ENCODE results near the gene MSRB1.
A peak's percentile ranks its signal among the peaks of the same experiment; 100 is the strongest.

Gene MSRB1

DNA sequence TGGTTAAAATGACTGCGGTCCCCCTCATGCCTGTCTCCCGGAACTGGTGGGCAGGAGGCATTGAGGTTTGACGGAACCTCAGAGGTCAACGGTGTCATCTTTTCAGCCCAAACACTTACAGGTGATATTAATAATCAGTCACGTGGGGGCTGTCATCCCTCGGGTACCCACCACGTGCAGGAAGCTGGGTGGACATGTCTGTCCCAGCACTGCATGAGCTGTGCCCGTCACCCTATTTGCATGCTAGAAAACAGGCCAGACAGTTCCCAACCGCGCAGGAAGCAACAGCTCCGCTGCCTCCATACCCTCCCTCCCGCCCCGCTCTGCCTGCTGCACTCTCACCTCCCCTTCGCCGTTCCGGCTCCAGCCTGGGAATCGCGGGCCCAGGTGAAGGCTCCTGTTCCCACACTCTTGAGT, 48.1 kb upstream of the MSRB1 start:
- TF ChIP-seq, protein P1, sequence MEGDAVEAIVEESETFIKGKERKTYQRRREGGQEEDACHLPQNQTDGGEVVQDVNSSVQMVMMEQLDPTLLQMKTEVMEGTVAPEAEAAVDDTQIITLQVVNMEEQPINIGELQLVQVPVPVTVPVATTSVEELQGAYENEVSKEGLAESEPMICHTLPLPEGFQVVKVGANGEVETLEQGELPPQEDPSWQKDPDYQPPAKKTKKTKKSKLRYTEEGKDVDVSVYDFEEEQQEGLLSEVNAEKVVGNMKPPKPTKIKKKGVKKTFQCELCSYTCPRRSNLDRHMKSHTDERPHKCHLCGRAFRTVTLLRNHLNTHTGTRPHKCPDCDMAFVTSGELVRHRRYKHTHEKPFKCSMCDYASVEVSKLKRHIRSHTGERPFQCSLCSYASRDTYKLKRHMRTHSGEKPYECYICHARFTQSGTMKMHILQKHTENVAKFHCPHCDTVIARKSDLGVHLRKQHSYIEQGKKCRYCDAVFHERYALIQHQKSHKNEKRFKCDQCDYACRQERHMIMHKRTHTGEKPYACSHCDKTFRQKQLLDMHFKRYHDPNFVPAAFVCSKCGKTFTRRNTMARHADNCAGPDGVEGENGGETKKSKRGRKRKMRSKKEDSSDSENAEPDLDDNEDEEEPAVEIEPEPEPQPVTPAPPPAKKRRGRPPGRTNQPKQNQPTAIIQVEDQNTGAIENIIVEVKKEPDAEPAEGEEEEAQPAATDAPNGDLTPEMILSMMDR (IDR thresholded peaks at IDR 0.05; ENCODE audit: low read length): no peak
- TF ChIP-seq EZH2 (IDR thresholded peaks at IDR 0.05; ENCODE audit: borderline replicate concordance, low read length): no peak
- Histone ChIP-seq H3K4me2 (ENCODE audit: low read length) (peak overlapping the region; percentile 68), H3K36me3 (ENCODE audit: insufficient read depth, low read length) (peaks cover 12% of the 10 kb centered on the region), H3K9me2 (ENCODE audit: low read depth, low read length) (no peaks in the 10 kb centered on the region), H4K20me1 (ENCODE audit: insufficient read depth, low read length) (no peaks in the 10 kb centered on the region), H3K79me2 (ENCODE audit: insufficient read depth, low read length) (no peaks in the 10 kb centered on the region), H3K4me1 (ENCODE audit: insufficient read depth, low read length, severe bottlenecking) (peaks cover 29% of the 10 kb centered on the region), H3K9me3 (ENCODE audit: low read length) (no peaks in the 10 kb centered on the region), H3K4me3 (ENCODE audit: low read depth, low read length, poor library complexity, severe bottlenecking) (peak overlapping the region; percentile 60), H3K9ac (ENCODE audit: low read length) (peak overlapping the region; percentile 61), H3F3A (ENCODE audit: insufficient read depth, low read length) (no peaks in the 10 kb centered on the region; the same call in 1 of the 2 replicates), H3K27ac (ENCODE audit: low read depth, low read length, poor library complexity, severe bottlenecking) (peak overlapping the region; percentile 48), H3K27me3 (ENCODE audit: insufficient read depth, low read length) (peaks cover 6% of the 10 kb centered on the region; the same call in 1 of the 2 replicates), H2AFZ (ENCODE audit: low read length) (no peak overlapping the region)

DNA sequence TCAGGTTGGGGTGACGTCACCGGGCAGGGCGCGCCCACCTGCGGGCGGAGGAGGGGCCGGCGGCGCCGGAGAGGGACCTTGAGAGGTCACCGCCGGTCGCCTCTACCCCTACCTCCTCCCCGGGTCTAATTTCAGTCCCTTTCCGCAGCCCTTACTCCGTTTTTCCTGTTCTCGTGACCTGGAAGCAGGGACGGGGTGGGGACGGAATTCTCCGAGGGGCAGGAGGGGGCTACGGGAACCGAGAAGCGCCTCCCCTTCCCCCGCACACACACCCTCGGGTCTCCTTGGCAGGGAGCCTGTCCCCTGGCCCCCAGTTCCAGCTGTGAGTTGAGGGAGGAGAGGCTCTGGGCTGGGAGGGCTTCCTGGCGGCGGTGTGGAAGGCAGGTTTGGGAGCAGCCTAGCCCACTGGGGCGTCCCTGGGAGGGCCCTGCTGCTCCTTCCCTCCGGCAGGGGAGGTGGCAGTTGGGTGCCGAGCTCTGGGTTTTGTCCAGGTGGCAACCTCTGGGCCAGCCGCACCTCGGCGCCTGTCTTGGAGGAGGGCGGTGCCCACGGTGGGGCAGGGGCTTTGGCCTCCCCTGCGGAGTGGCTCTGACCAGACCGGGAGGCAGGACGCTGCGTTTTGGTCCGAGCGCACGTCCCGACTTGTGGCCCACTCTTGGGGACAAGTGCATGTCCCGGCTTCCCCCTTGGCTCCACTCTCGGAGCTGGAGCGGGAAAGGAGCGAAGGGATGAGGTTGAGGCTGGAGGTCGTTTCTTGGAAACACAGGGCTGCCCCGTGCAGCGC, 47.5 kb upstream of the MSRB1 start:
- TF ChIP-seq, protein P1 (IDR thresholded peaks at IDR 0.05; ENCODE audit: low read length): no peak
- no peak for TF ChIP-seq EZH2 (IDR thresholded peaks at IDR 0.05; ENCODE audit: borderline replicate concordance, low read length)
- H2AFZ ChIP-seq (ENCODE audit: low read length): no peak overlapping the region
- no peak overlapping the region for H3K27ac ChIP-seq (ENCODE audit: low read depth, low read length, poor library complexity, severe bottlenecking)
- H3K27me3 ChIP-seq (ENCODE audit: insufficient read depth, low read length): peaks cover 6% of the 10 kb centered on the region; the same call in 1 of the 2 replicates
- peak overlapping the region; percentile 60 for H3K4me3 ChIP-seq (ENCODE audit: low read depth, low read length, poor library complexity, severe bottlenecking)
- H4K20me1 ChIP-seq (ENCODE audit: insufficient read depth, low read length): no peaks in the 10 kb centered on the region
- H3K4me2 ChIP-seq (ENCODE audit: low read length): peak overlapping the region; percentile 68
- H3K4me1 ChIP-seq (ENCODE audit: insufficient read depth, low read length, severe bottlenecking): peaks cover 29% of the 10 kb centered on the region
- no peaks in the 10 kb centered on the region for H3K9me3 ChIP-seq (ENCODE audit: low read length)
- H3K79me2 ChIP-seq (ENCODE audit: insufficient read depth, low read length): no peaks in the 10 kb centered on the region
- peak overlapping the region; percentile 36; the same call in 1 of the 2 replicates for H3K9ac ChIP-seq (ENCODE audit: low read length)
- H3F3A ChIP-seq (ENCODE audit: insufficient read depth, low read length): no peaks in the 10 kb centered on the region; the same call in 1 of the 2 replicates
- no peaks in the 10 kb centered on the region for H3K9me2 ChIP-seq (ENCODE audit: low read depth, low read length)
- H3K36me3 ChIP-seq (ENCODE audit: insufficient read depth, low read length): peaks cover 16% of the 10 kb centered on the region

DNA sequence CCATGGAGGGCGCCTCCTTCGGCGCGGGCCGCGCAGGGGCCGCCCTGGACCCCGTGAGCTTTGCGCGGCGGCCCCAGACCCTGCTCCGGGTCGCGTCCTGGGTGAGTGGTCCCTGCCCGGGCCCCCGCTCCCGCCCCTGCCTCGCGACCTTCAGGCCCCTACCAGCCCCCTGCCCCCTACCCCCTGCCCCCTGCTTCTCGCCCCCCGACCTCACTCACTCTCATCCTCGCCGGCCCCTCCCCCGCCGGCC, 47.0 kb upstream of the MSRB1 start:
- H3K79me2 ChIP-seq (ENCODE audit: insufficient read depth, low read length): no peaks in the 10 kb centered on the region
- H3K4me3 ChIP-seq (ENCODE audit: low read depth, low read length, poor library complexity, severe bottlenecking): peak overlapping the region; percentile 60
- no peak overlapping the region for H2AFZ ChIP-seq (ENCODE audit: low read length)
- peaks cover 13% of the 10 kb centered on the region for H3K36me3 ChIP-seq (ENCODE audit: insufficient read depth, low read length)
- H3K4me1 ChIP-seq (ENCODE audit: insufficient read depth, low read length, severe bottlenecking): peaks cover 34% of the 10 kb centered on the region
- H3K9me3 ChIP-seq (ENCODE audit: low read length): no peaks in the 10 kb centered on the region
- peak overlapping the region; percentile 68 for H3K4me2 ChIP-seq (ENCODE audit: low read length)
- no peaks in the 10 kb centered on the region for H3K9me2 ChIP-seq (ENCODE audit: low read depth, low read length)
- H3K27me3 ChIP-seq (ENCODE audit: insufficient read depth, low read length): peaks cover 6% of the 10 kb centered on the region; the same call in 1 of the 2 replicates
- H3F3A ChIP-seq (ENCODE audit: insufficient read depth, low read length): no peaks in the 10 kb centered on the region; the same call in 1 of the 2 replicates
- no peak overlapping the region for H3K9ac ChIP-seq (ENCODE audit: low read length)
- H4K20me1 ChIP-seq (ENCODE audit: insufficient read depth, low read length): no peaks in the 10 kb centered on the region
- H3K27ac ChIP-seq (ENCODE audit: low read depth, low read length, poor library complexity, severe bottlenecking): no peak overlapping the region
- no peak for TF ChIP-seq EZH2 (IDR thresholded peaks at IDR 0.05; ENCODE audit: borderline replicate concordance, low read length)
- TF ChIP-seq, protein P1 (IDR thresholded peaks at IDR 0.05; ENCODE audit: low read length): no peak

Measured in OCI-LY1 (cell line).